ENCODE data around the gene SPZ1.

DNA sequence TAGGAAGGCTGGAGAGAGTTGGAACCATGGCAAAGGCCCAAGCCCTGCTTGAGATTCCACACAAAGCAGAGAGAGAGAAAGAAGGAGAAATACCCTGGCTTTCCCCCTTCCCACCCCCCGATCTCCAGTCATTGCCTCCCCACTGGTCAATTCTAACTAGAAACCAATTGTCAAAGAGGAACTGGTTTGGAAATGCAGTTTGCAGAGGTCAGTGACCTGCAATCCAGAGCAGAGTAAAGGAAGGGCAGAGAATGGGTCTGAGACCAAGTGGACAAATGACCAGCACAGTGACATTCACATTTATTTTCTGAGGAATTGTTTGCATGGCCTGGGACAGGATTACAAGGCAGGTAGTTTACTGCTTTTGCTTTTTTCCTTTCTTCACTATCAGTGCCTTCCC, 50.6 kb downstream of the SPZ1 start:
- TF ChIP-seq, protein P1, sequence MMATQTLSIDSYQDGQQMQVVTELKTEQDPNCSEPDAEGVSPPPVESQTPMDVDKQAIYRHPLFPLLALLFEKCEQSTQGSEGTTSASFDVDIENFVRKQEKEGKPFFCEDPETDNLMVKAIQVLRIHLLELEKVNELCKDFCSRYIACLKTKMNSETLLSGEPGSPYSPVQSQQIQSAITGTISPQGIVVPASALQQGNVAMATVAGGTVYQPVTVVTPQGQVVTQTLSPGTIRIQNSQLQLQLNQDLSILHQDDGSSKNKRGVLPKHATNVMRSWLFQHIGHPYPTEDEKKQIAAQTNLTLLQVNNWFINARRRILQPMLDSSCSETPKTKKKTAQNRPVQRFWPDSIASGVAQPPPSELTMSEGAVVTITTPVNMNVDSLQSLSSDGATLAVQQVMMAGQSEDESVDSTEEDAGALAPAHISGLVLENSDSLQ (IDR thresholded peaks at IDR 0.05), result no peak
- TF ChIP-seq ELF4 (IDR thresholded peaks at IDR 0.05) (no peak), SP1 (IDR thresholded peaks at IDR 0.05) (no peak), FOXK2 (IDR thresholded peaks at IDR 0.05) (no peak), SUZ12 (IDR thresholded peaks at IDR 0.05) (no peak), BHLHE40 (IDR thresholded peaks at IDR 0.05; ENCODE audit: borderline replicate concordance) (no peak)
